OCI-LY1 (cell line): ENCODE measurements around the gene POLR2F.

ENCODE experiments used
- H2AFZ ChIP-seq: fragments of 200-600 bp; sonication (generic), shearing (Covaris generic); 2 replicates; pipeline ENCODE4 v1.6.0; 2014; ENCODE audit warnings: antibody characterized with exemption, mild to moderate bottlenecking, low read length
- H3F3A ChIP-seq: fragments of 200-600 bp; sonication (generic), shearing (Covaris generic); 2 replicates; pipeline ENCODE4 v1.6.0; 2014; ENCODE audit warnings: mild to moderate bottlenecking, antibody characterized with exemption, low read length, moderate library complexity; ENCODE audit not compliant: insufficient read depth
- H3K27ac ChIP-seq: fragments of 200-600 bp; sonication (generic); 2 replicates; pipeline ENCODE4 v1.5.1; 2014; ENCODE audit warnings: low read length, mixed run types, mild to moderate bottlenecking, low read depth; ENCODE audit not compliant: poor library complexity, severe bottlenecking
- H3K27me3 ChIP-seq: fragments of 200-600 bp; sonication (generic); 2 replicates; pipeline ENCODE4 v1.6.0; 2014; ENCODE audit warnings: antibody characterized with exemption, mild to moderate bottlenecking, low read length, moderate library complexity; ENCODE audit not compliant: insufficient read depth
- H3K36me3 ChIP-seq: fragments of 200-600 bp; sonication (generic); 2 replicates; pipeline ENCODE4 v1.6.1; 2014; ENCODE audit warnings: mild to moderate bottlenecking, antibody characterized with exemption, low read length, moderate library complexity, mixed read lengths; ENCODE audit not compliant: insufficient read depth
- H3K4me1 ChIP-seq: fragments of 200-600 bp; sonication (generic); 2 replicates; pipeline ENCODE4 v1.5.1; 2014; ENCODE audit warnings: mild to moderate bottlenecking, low read length, moderate library complexity; ENCODE audit not compliant: insufficient read depth, severe bottlenecking
- H3K4me2 ChIP-seq: fragments of 200-600 bp; sonication (generic), shearing (Covaris generic); 2 replicates; pipeline ENCODE4 v1.6.1; 2014; ENCODE audit warnings: low read length
- H3K4me3 ChIP-seq: fragments of 200-600 bp; sonication (generic); 2 replicates; pipeline ENCODE4 v1.5.1; 2014; ENCODE audit warnings: low read length, low read depth, mild to moderate bottlenecking, mixed read lengths; ENCODE audit not compliant: poor library complexity, severe bottlenecking
- H3K79me2 ChIP-seq: fragments of 200-600 bp; shearing (Covaris generic); 2 replicates; pipeline ENCODE4 v1.6.1; 2016; ENCODE audit warnings: mixed run types, low read length, mixed read lengths; ENCODE audit not compliant: insufficient read depth
- H3K9ac ChIP-seq: fragments of 200-600 bp; sonication (generic), shearing (Covaris generic); 2 replicates; pipeline ENCODE4 v1.6.1; 2014; ENCODE audit warnings: mild to moderate bottlenecking, low read length, mixed read lengths
- H3K9me2 ChIP-seq: fragments of 200-600 bp; sonication (generic), shearing (Covaris generic); 2 replicates; pipeline ENCODE4 v1.6.1; 2014; ENCODE audit warnings: low read depth, mild to moderate bottlenecking, low read length, mixed read lengths
- H3K9me3 ChIP-seq: fragments of 200-600 bp; shearing (Covaris generic); 2 replicates; pipeline ENCODE4 v1.6.1; 2014; ENCODE audit warnings: low read length, mixed read lengths
- H4K20me1 ChIP-seq: fragments of 200-600 bp; sonication (generic), shearing (Covaris generic); 2 replicates; pipeline ENCODE4 v1.6.0; 2016; ENCODE audit warnings: mild to moderate bottlenecking, low read length; ENCODE audit not compliant: insufficient read depth
- EZH2 ChIP-seq: fragments of 200-600 bp; sonication (generic), shearing (Covaris generic); IDR thresholded peaks from 2 replicates; pipeline ENCODE4 v1.8.0; 2017; ENCODE audit warnings: borderline replicate concordance, mixed run types, mild to moderate bottlenecking, antibody characterized with exemption, low read length, moderate library complexity, mixed read lengths
- TF ChIP-seq, protein P1 (sequence below): fragments of 200-600 bp; sonication (generic), shearing (Covaris generic); IDR thresholded peaks from 2 replicates; pipeline ENCODE4 v1.5.1; 2017; ENCODE audit warnings: mild to moderate bottlenecking, antibody characterized with exemption, low read length, moderate library complexity, mixed read lengths

POLR2F gene

DNA sequence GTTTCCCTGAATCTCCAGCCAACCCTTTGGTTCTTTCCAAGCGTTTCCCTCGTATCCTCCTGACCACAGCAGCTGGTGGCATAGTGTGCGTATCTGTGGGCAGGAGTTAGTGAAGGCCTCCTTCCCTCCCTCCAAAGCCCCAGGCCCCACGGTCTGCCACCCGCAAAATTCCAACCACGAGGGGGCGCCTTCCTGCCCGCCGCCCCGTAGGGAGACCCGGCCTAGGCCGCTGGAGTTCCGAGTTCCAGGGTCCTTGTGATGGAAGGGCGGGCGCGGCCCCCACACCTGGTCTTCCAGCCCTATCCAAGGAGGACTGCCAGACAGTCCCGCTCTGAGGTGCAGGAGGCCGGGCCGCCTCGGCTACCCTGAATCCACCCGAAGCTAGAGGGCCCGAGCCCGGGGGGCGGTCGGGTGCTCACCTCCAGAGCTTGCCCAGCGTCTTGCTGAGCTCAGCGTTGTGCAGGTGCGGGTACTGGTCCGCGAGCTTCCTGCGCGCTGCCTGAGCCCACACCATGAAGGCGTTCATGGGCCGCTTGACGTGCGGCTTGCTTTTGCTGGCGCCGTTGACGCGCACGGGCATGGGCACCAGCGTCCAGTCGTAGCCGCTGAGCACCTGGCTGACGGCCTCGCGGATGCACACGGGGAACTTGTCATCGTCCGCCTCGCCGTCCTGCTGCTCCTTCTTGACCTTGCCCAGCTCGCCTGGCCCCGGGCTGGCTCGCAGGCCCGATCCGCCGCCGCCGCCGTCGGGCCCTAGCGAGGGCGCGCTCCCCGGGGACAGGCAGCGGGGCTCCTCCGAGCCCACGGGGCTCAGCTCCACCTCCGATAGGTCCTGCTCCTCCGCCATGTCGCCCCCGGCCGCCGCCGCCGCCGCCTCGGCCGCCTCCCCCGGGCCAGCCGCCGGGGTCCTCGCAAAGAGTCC, 29.7 kb downstream of the POLR2F start:
- H3K9me3 ChIP-seq, result no peaks in the 10 kb centered on the region
- TF ChIP-seq, protein P1, sequence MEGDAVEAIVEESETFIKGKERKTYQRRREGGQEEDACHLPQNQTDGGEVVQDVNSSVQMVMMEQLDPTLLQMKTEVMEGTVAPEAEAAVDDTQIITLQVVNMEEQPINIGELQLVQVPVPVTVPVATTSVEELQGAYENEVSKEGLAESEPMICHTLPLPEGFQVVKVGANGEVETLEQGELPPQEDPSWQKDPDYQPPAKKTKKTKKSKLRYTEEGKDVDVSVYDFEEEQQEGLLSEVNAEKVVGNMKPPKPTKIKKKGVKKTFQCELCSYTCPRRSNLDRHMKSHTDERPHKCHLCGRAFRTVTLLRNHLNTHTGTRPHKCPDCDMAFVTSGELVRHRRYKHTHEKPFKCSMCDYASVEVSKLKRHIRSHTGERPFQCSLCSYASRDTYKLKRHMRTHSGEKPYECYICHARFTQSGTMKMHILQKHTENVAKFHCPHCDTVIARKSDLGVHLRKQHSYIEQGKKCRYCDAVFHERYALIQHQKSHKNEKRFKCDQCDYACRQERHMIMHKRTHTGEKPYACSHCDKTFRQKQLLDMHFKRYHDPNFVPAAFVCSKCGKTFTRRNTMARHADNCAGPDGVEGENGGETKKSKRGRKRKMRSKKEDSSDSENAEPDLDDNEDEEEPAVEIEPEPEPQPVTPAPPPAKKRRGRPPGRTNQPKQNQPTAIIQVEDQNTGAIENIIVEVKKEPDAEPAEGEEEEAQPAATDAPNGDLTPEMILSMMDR, result peak; percentile 50; the same call in 1 of the 2 replicates
- TF ChIP-seq EZH2, result no peak
- H2AFZ ChIP-seq, result no peak overlapping the region
- H3K36me3 ChIP-seq, result no peaks in the 10 kb centered on the region; the same call in 1 of the 2 replicates
- H3F3A ChIP-seq, result no peaks in the 10 kb centered on the region
- H3K9ac ChIP-seq, result no peak overlapping the region
- no peaks in the 10 kb centered on the region for H4K20me1 ChIP-seq
- H3K79me2 ChIP-seq, result no peaks in the 10 kb centered on the region
- no peaks in the 10 kb centered on the region for H3K9me2 ChIP-seq
- no peak overlapping the region for H3K4me2 ChIP-seq
- H3K4me3 ChIP-seq, result no peak overlapping the region
- no peaks in the 10 kb centered on the region for H3K4me1 ChIP-seq
- no peaks in the 10 kb centered on the region for H3K27me3 ChIP-seq
- no peak overlapping the region for H3K27ac ChIP-seq

DNA sequence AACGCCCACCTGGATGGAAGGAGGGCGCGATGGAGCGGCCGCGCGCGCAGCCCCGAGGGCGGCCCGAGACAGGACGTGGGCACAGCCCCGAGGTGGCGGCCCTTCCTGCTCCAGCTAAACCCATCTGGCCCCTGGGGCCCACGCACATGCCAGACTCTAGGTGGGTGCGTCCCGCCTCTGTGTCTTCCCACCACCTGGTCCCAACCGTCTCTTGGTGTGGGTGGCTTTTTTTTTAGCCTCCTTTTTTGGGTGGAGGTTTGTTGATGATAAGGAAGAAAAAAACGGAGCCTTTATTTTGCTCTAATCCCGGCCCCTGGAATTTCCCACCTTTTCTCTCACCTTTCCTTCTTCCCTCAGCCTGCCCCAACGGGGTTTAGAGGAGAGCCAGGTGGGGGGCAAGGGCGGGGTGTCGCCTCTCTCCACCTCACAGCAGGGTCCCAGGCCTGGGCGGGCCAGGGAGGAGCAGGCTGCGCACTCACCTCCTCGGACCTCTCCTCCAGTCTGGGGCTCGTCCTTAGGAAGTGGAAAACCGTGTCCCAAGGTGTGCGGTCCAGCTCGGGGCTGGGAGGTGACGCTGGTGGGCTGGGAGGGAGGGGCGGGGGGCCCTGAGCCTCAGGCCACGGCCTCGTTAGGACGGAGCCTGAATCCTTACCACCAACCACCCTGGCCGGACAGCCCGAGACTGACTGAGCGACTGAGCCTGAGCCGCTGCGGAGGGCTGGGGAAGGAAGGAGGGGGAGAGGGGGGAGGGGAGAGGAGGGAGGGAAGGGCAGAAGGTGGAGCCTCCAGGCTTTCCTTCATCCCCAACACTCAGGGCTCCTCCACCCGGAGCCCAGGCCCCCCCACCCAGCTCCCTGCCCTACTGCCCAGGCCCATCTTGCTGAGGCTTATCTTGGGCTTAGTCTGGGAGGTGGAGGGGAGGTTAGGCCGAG, 30.6 kb downstream of the POLR2F start, which contains the start of gene SOX10:
Gene SOX10 (minus strand): TSS at position 696 of the 932 bp plus-strand sequence. CDS start 771 bp downstream, outside the sequence.
- Histone ChIP-seq H3K79me2 (no peaks in the 10 kb centered on the region), H3K9ac (no peak within 1 kb of the TSS), H3K27ac (no peak within 1 kb of the TSS), H3K4me3 (no peak within 1 kb of the TSS), H3K4me2 (no peak within 1 kb of the TSS), H3K36me3 (no peaks in the 10 kb centered on the region; the same call in 1 of the 2 replicates), H3K27me3 (no peaks in the 10 kb centered on the region), H3K9me3 (no peaks in the 10 kb centered on the region), H3K4me1 (no peaks in the 10 kb centered on the region), H3F3A (no peaks in the 10 kb centered on the region), H2AFZ (no peak within 1 kb of the TSS), H3K9me2 (no peaks in the 10 kb centered on the region), H4K20me1 (no peaks in the 10 kb centered on the region)
- no peak for TF ChIP-seq EZH2

DNA sequence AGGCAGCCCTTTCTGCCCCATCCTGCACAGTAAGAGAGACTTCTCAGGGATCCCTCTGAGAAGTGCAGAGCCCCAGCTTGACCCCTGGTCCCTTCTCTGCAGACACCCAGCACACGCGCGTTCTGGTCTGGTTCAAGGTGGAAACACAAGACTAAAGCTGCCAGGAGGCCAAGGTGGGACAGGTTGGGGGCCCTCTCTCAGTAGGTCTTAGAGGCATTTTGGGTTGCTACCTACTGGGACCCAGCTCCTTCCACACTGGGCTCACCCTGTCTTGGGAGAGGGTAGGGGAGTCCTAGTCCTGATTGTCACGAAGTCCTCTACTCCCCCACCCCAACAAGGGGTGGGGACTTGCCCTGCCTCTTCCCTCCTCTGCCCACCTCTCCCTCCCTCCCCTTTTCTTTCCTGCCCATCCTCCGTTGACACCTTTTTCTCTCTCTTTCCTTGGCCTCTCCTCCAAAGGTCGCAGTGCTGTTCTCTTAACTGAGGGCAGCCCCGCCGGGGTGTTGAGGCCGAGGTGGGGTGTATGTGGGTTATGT, 31.6 kb downstream of the POLR2F start:
- Histone ChIP-seq H4K20me1 (no peaks in the 10 kb centered on the region), H3K27me3 (no peaks in the 10 kb centered on the region), H3K4me2 (no peak overlapping the region), H3K9ac (no peak overlapping the region), H3K27ac (no peak overlapping the region), H2AFZ (no peak overlapping the region), H3F3A (no peaks in the 10 kb centered on the region), H3K9me3 (no peaks in the 10 kb centered on the region), H3K4me3 (no peak overlapping the region), H3K9me2 (no peaks in the 10 kb centered on the region), H3K4me1 (no peaks in the 10 kb centered on the region), H3K36me3 (no peaks in the 10 kb centered on the region; the same call in 1 of the 2 replicates), H3K79me2 (no peaks in the 10 kb centered on the region)
- no peak for TF ChIP-seq EZH2
- TF ChIP-seq, protein P1, result no peak
